ENCODE data around the gene B3GALNT2.

Gene B3GALNT2

DNA sequence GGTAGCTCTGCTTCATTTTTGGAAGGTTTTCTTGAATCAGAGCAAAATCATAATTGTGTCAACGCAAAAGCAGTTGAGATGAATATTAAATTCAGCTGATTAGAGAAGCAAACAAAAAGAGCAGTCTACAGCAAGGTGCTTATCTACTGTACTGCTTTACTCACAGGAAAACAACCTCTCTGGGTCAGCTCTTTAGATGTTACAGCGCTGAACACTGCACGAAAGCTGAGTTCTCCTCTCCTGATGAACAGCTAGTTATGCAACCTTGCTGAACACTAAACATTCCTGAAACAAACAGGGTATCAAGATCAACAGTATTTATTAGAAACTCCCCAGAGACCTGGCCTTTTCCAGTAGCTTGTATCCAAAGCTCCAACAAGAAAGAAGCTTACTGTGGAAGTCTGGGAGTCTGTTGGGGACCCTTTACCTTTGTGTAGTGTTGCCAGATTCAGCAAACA is 95.7 kb downstream of the B3GALNT2 start:
- no peak for DNase-seq

DNA sequence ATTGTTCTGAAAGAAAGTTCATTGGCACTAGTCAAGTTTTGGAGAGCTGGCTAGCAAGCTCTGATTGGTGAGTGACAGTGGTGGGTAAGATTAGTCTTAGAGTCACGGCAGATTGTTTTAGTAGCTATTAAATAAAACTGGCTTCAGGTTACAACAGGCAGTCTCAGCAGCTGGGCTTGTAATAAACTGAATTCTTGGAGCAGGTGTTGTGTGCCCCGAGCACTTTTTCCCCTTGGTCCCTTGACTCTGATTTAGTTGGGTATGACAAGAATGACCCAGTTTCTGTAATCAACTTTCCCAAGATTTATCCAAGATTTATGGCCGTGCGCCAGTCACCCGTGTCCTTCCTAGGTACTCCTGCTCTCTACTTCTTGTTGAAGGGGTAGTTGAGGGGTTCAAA is 96.8 kb downstream of the B3GALNT2 start:
- no peak for DNase-seq

DNA sequence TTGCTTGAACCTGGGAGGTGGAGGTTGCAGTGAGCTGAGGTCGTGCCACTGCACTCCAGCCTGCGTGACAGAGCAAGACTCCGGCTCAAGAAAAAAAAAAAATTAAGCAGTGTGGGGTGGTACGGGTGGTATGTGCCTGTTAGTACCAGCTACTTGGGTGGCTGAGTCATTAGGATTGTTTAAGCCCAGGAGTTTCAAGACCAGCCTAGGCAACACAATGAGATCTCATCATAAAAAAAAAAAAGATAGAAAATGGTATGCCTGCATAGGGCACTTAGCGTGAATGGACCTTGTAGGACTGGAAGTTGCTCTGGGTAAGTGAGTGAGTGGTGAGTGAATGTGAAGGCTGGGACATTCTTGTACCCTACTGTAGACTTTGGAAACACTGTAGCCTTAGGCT is 100.1 kb downstream of the B3GALNT2 start:
- DNase-seq, result no peak

DNA sequence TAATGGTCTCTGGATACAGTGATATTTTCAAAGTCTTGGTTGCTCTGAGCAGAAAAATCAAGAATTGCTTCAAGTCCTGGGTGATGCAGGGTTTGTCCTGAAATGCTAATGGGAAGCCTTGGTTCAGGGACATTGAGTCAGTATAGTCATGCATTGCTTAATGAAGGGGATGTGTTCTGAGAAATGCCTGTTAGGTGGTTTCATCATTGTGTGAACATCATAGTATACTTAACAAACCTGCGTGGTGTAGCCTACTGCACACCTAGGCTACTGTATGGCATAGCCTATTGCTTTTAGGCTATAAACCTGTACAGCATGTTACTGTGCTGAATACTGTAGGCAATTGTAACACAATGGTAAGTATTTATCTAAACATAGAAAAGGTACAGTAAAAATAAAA is 100.7 kb downstream of the B3GALNT2 start:
- no peak for DNase-seq

DNA sequence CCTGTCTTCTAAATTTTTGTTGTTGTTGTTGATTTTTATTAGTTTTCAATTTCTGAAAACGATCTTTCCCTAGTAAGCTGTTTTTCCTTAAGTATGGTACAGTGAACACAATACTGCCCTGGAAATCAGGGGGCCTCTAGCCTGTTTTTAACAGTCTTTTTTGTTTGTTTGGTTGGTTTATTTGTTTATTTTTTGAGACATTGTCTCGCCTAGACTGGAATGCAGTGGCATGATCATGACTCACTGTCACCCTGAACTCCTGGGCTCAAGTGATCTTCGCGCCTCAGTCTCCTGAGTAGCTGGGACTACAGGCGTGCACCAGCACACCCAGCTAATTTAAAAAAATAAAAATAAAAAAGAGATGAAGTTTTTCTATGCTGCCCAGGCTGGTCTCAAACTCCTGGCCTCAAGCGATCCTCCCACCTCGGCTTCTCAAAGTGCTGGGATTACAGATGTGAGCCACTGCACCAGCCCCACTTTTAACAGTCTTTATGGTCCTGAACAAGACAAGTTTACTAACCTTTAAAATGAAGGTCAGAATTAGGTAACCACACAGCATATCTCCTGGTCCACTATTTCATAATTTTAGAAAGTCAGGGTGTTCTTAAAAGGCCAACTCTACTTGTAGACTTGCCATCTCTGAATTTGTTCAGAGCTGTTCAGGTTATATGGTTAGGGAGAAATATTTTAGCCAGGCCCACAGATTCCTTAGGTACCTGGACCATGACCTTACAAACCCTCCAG is 101.6 kb downstream of the B3GALNT2 start:
- no peak for DNase-seq

DNA sequence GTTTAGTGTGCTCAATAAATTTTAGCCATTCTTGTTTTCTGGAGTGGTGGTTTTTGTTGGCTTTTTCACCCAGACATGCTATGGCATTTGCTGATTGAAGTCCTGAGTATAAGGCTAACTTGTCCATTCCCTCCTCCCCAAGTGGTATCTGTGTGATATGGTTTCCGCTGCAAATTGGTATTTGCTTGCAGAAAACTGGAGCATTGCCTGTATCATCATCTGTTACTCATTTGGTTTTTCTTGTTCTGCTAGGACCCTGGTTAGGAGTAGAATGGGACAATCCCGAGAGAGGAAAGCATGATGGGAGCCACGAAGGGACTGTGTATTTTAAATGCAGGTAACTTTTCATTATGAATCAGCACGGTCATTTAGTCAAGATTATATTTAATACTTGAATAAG is 103.0 kb downstream of the B3GALNT2 start:
- DNase-seq, result no peak
